Measurements from ENCODE around the gene HDX.
"Not testable (repeated sequence)": the region's sequence is repeated elsewhere in the genome, so short reads cannot be mapped to it uniquely, and the experiment has no call there.

HDX gene

DNA sequence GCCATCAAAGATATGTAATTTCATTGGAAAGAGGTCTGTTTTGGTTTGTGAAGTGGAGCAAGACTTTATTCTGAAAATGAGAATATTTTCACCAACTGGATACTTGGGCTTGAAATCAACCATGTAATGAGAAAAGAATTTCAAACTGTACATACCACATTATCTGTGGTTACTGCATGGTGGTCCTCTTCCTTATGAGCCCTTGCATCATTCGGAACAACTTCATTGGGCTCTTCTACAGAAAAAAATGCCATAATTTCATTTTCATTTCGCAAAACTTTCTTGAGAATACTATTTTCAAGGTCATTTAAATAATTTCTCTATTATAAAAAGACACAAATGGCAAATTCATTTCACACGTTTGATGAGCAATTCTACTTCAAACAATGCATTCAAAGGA lies 165.6 kb downstream of the HDX start:
- DNase-seq, result no peak

- DNase-seq, result no peak
Measured at GRCh38 chrX:84335121-84335520, 167.1 kb downstream of the HDX start.

DNA sequence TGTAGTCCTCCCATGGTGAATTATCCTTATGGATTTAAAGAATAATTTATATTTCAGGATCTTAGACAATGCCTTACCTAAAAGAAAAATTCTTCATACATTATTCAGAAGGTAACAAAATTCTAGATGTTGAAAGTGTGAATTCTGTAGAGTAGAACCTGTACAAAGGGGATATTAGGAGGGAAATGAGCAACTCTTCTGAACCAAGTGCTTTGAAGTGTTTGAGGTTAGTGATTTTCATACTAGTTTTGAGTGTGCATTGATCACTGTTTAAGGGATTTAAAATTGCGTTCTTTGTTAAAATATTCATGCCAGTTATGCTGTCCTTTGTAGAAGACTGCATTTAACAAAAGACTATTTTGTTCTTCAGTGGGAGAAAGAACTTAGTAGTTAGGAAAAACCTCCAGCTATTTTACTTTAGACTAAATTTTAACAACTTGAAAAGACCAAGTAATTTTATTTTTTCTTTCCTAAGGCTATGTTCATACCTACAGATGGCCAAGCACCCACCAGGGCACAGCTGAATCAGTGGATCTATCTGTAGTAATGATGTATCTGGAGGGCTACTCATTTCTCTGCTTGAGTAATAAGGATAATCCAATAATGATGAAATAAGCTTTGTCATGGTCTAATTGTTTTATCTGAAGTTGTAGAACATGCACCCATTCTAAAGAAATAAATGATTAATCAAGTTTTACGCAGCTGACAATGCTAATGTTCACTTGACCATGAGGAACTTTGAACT lies 180.0 kb downstream of the HDX start:
- no peak for DNase-seq

GRCh38 chrX:84320614-84321013 lies 181.6 kb downstream of the HDX start:
- peak in 1 of 14 donors; percentile 86 for DNase-seq

DNA sequence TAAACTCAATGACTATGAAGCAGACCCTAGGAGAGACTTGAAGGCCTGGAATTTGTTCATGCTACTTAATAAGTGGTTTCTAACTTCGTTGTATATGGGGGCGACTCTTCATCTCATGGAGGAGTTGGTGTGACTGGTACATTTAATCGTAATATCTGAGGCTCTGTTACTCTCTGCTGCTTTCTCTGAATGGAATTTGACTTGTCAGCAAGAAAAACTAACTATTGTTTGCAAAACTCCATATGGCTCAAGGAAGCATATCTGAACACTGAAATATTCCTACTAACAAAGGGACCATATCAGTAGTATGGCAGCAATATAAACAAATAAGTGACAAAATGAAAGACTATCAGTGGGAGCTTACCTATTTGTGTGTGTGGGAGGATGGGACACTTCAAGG lies 182.2 kb downstream of the HDX start:
- DNase-seq, result no peak

GRCh38 chrX:84318661-84319060 lies 183.6 kb downstream of the HDX start:
- DNase-seq, result no peak

GRCh38 chrX:84315946-84316345 lies 186.3 kb downstream of the HDX start:
- not testable (repeated sequence) for DNase-seq
